Measurements from ENCODE around the gene DSN1. TPM values are rescaled to one million over a fixed set of nuclear protein-coding genes. Genes with fewer than 3 reads are reported as not detected.

DSN1 gene
- total RNA-seq, 1 experiment from 2014 or later: 40.8 TPM

GRCh38 chr20:36717021-36717420 lies 56.5 kb downstream of the DSN1 start:
- Histone ChIP-seq H3K27ac (ENCODE audit: low read depth, low read length, poor library complexity, severe bottlenecking) (no peak overlapping the region), H3K36me3 (ENCODE audit: insufficient read depth, low read length, poor library complexity, severe bottlenecking) (no peaks in the 10 kb centered on the region), H3K9me3 (ENCODE audit: low read depth, low read length, poor library complexity, severe bottlenecking) (no peaks in the 10 kb centered on the region), H3K27me3 (replicated peaks; ENCODE audit: insufficient read depth, low read depth, low read length, poor library complexity) (no peaks in the 10 kb centered on the region), H3K4me3 (ENCODE audit: low read depth, low read length, poor library complexity, severe bottlenecking) (no peak overlapping the region), H3K4me1 (ENCODE audit: insufficient read depth, low read length, poor library complexity, severe bottlenecking) (no peaks in the 10 kb centered on the region)
- ChIA-PET POLR2A (ENCODE audit: low non-redundant PET) (no interaction called here), CTCF (no interaction called here)
- no peak for DNase-seq (ENCODE audit: low spot score)
- intact Hi-C loops (cut with micrococcal nuclease; ENCODE audit: unreplicated experiment): no loop called here
- no TSS peak for BruUV-seq (replicated peaks)
- no peak for TF ChIP-seq CTCF (conservative IDR thresholded peaks at IDR 0.05; ENCODE audit: low read depth, low read length)
- no peak for TF ChIP-seq EZH2 (IDR thresholded peaks at IDR 0.05; ENCODE audit: borderline replicate concordance, low read depth, low read length, poor library complexity, severe bottlenecking)

GRCh38 chr20:36712775-36713174 lies 60.8 kb downstream of the DSN1 start:
- no peaks in the 10 kb centered on the region for H3K27me3 ChIP-seq (replicated peaks; ENCODE audit: insufficient read depth, low read depth, low read length, poor library complexity)
- no peaks in the 10 kb centered on the region for H3K9me3 ChIP-seq (ENCODE audit: low read depth, low read length, poor library complexity, severe bottlenecking)
- no peaks in the 10 kb centered on the region for H3K36me3 ChIP-seq (ENCODE audit: insufficient read depth, low read length, poor library complexity, severe bottlenecking)
- TF ChIP-seq EZH2 (IDR thresholded peaks at IDR 0.05; ENCODE audit: borderline replicate concordance, low read depth, low read length, poor library complexity, severe bottlenecking) (no peak), CTCF (conservative IDR thresholded peaks at IDR 0.05; ENCODE audit: low read depth, low read length) (no peak)
- no TSS peak for BruUV-seq (replicated peaks)
- no peak overlapping the region for H3K27ac ChIP-seq (ENCODE audit: low read depth, low read length, poor library complexity, severe bottlenecking)
- no peak overlapping the region for H3K4me3 ChIP-seq (ENCODE audit: low read depth, low read length, poor library complexity, severe bottlenecking)
- ChIA-PET POLR2A (ENCODE audit: low non-redundant PET) (no interaction called here), CTCF (no interaction called here)
- H3K4me1 ChIP-seq (ENCODE audit: insufficient read depth, low read length, poor library complexity, severe bottlenecking): no peaks in the 10 kb centered on the region
- DNase-seq (ENCODE audit: low spot score): no peak
- intact Hi-C loops (cut with micrococcal nuclease; ENCODE audit: unreplicated experiment): no loop called here

GRCh38 chr20:36709126-36709525 lies 64.4 kb downstream of the DSN1 start:
- ChIA-PET POLR2A (ENCODE audit: low non-redundant PET) (no interaction called here), CTCF (interaction anchor here (0.5 kb wide), 1 partner anchor 571 kb away, joined by 3 read pairs; no protein-coding TSS in a partner anchor)
- no TSS peak for BruUV-seq (replicated peaks)
- DNase-seq (ENCODE audit: low spot score): no peak
- H3K27ac ChIP-seq (ENCODE audit: low read depth, low read length, poor library complexity, severe bottlenecking): no peak overlapping the region
- no peak overlapping the region for H3K4me3 ChIP-seq (ENCODE audit: low read depth, low read length, poor library complexity, severe bottlenecking)
- no peaks in the 10 kb centered on the region for H3K27me3 ChIP-seq (replicated peaks; ENCODE audit: insufficient read depth, low read depth, low read length, poor library complexity)
- intact Hi-C loops (cut with micrococcal nuclease; ENCODE audit: unreplicated experiment): no loop called here
- TF ChIP-seq EZH2 (IDR thresholded peaks at IDR 0.05; ENCODE audit: borderline replicate concordance, low read depth, low read length, poor library complexity, severe bottlenecking): no peak
- no peak for TF ChIP-seq CTCF (conservative IDR thresholded peaks at IDR 0.05; ENCODE audit: low read depth, low read length)
- no peaks in the 10 kb centered on the region for H3K4me1 ChIP-seq (ENCODE audit: insufficient read depth, low read length, poor library complexity, severe bottlenecking)
- H3K9me3 ChIP-seq (ENCODE audit: low read depth, low read length, poor library complexity, severe bottlenecking): no peaks in the 10 kb centered on the region
- H3K36me3 ChIP-seq (ENCODE audit: insufficient read depth, low read length, poor library complexity, severe bottlenecking): no peaks in the 10 kb centered on the region

Data from A673 (cell line).